ENCODE results near the gene GABBR1.

GRCh38 chr6:29524044-29524443 lies 108.9 kb downstream of the GABBR1 start:
- TF ChIP-seq FOXM1 (IDR thresholded peaks at IDR 0.05; ENCODE audit: borderline replicate concordance, low read depth): no peak
- TF ChIP-seq EGR1 (IDR thresholded peaks at IDR 0.05): no peak
- no peak for TF ChIP-seq REST (IDR thresholded peaks at IDR 0.05; ENCODE audit: low read depth)
- no peak for TF ChIP-seq EP300 (IDR thresholded peaks at IDR 0.05; ENCODE audit: borderline replicate concordance)
- TF ChIP-seq CEBPB (IDR thresholded peaks at IDR 0.05): no peak
- TF ChIP-seq USF1 (IDR thresholded peaks at IDR 0.05): no peak
- TF ChIP-seq NFIC (IDR thresholded peaks at IDR 0.05): no peak
- TF ChIP-seq MAX (IDR thresholded peaks at IDR 0.05): no peak
- no peak for TF ChIP-seq RAD21 (IDR thresholded peaks at IDR 0.05; ENCODE audit: low read depth)
- TF ChIP-seq ZBTB7A (IDR thresholded peaks at IDR 0.05; ENCODE audit: low read depth): no peak
- TF ChIP-seq TEAD4 (IDR thresholded peaks at IDR 0.05): no peak
